CD14-positive monocyte (primary cell): ENCODE measurements around the gene NPM3. TPM values are rescaled to one million over a fixed set of nuclear protein-coding genes. Genes with fewer than 3 reads are reported as not detected.

Experiments
- DNase-seq, 3 donors: peaks; one replicate each; pipeline ENCODE4 v3.0.0-alpha.2; 2011 to 2022
- H2AFZ ChIP-seq: 2 replicates; pipeline ENCODE4 v1.6.0; 2012; ENCODE audit warnings: mild to moderate bottlenecking, low read depth, low read length, inconsistent platforms; ENCODE audit not compliant: insufficient read depth, poor library complexity, severe bottlenecking
- H3K27ac ChIP-seq, 2 donors: 1 replicate in 1 of 2; 2 replicates in 1 of 2; pipeline ENCODE4 v1.5.1; 2012 to 2013; ENCODE audit warnings: low read length in 2 of 2, control low read depth in 1 of 2, inconsistent platforms in 1 of 2, low read depth in 1 of 2, mild to moderate bottlenecking in 1 of 2
- H3K27me3 ChIP-seq, 2 donors: one replicate each; pipeline versions ENCODE4 v1.6.0 to v1.6.1; 2011 to 2013; ENCODE audit warnings: low read length in 2 of 2; ENCODE audit not compliant: control insufficient read depth in 2 of 2, insufficient read depth in 2 of 2
- H3K36me3 ChIP-seq, 2 donors: replicated peaks in 1 of 2; 1 replicate in 1 of 2; 2 replicates in 1 of 2; pipeline versions ENCODE4 v1.5.1 to v1.6.1; 2012 to 2013; ENCODE audit warnings: low read length in 2 of 2, control low read depth in 1 of 2, inconsistent platforms in 1 of 2, mild to moderate bottlenecking in 1 of 2; ENCODE audit not compliant: insufficient read depth in 2 of 2, control insufficient read depth in 1 of 2
- H3K4me1 ChIP-seq, 2 donors: 1 replicate in 1 of 2; 2 replicates in 1 of 2; pipeline versions ENCODE4 v1.5.1 to v1.6.1; 2012 to 2013; ENCODE audit warnings: low read length in 2 of 2, control low read depth in 1 of 2, inconsistent platforms in 1 of 2, mild to moderate bottlenecking in 1 of 2, moderate library complexity in 1 of 2; ENCODE audit not compliant: insufficient read depth in 2 of 2, control insufficient read depth in 1 of 2
- H3K4me2 ChIP-seq: replicated peaks from 2 replicates; pipeline ENCODE3; 2012; ENCODE audit warnings: low read length, moderate library complexity, mild to moderate bottlenecking; ENCODE audit not compliant: poor library complexity, severe bottlenecking; ENCODE audit errors: extremely low read depth
- H3K4me3 ChIP-seq, 3 experiments: fragments of 200-600 bp in 1 of 3; sonication (generic) in 1 of 3; replicated peaks in 1 of 3; 1 replicate in 2 of 3; 2 replicates in 1 of 3; pipeline ENCODE4 v1.5.1; 2011 to 2013; ENCODE audit warnings: low read length in 3 of 3, mild to moderate bottlenecking in 3 of 3, control low read depth in 2 of 3, low read depth in 2 of 3, inconsistent platforms in 1 of 3, moderate library complexity in 1 of 3
- H3K79me2 ChIP-seq: 2 replicates; pipeline ENCODE4 v1.6.0; 2012; ENCODE audit warnings: mild to moderate bottlenecking, control low read depth, inconsistent platforms, low read length, moderate library complexity; ENCODE audit not compliant: insufficient read depth
- H3K9ac ChIP-seq: 2 replicates; pipeline ENCODE4 v1.6.0; 2017; ENCODE audit warnings: low read length, mild to moderate bottlenecking; ENCODE audit not compliant: insufficient read depth, poor library complexity, severe bottlenecking
- H3K9me3 ChIP-seq, 2 donors: replicated peaks in 1 of 2; 1 replicate in 1 of 2; 2 replicates in 1 of 2; pipeline versions ENCODE4 v1.5.1 to v1.6.1; 2012 to 2013; ENCODE audit warnings: low read length in 2 of 2, control low read depth in 1 of 2; ENCODE audit not compliant: control insufficient read depth in 1 of 2, insufficient read depth in 1 of 2
- H4K20me1 ChIP-seq: 2 replicates; pipeline ENCODE4 v1.6.0; 2012; ENCODE audit warnings: mild to moderate bottlenecking, low read length, control low read depth, moderate library complexity; ENCODE audit not compliant: insufficient read depth
- H3K27ac Mint-ChIP-seq, 7 donors: one replicate each; pipeline ENCODE4 v1.8.0; 2020; ENCODE audit warnings: mild to moderate bottlenecking in 7 of 7, mixed read lengths in 7 of 7, moderate library complexity in 6 of 7, inconsistent platforms in 2 of 7
- H3K27me3 Mint-ChIP-seq, 3 donors: one replicate each; pipeline ENCODE4 v1.8.0; 2021 to 2022; ENCODE audit warnings: low read depth in 3 of 3, mild to moderate bottlenecking in 3 of 3, mixed read lengths in 3 of 3, moderate library complexity in 3 of 3, inconsistent platforms in 1 of 3
- H3K36me3 Mint-ChIP-seq, 2 donors: one replicate each; pipeline ENCODE4 v1.8.0; 2020; ENCODE audit warnings: mixed read lengths in 2 of 2, inconsistent platforms in 1 of 2, mild to moderate bottlenecking in 1 of 2
- H3K4me1 Mint-ChIP-seq: one replicate; pipeline ENCODE4 v1.8.0; 2020; ENCODE audit warnings: mild to moderate bottlenecking, mixed read lengths
- H3K4me3 Mint-ChIP-seq, 2 donors: one replicate each; pipeline ENCODE4 v1.8.0; 2020; ENCODE audit warnings: mild to moderate bottlenecking in 2 of 2, mixed read lengths in 2 of 2, moderate library complexity in 1 of 2
- H3K9me3 Mint-ChIP-seq, 7 donors: one replicate each; pipeline ENCODE4 v1.8.0; 2020 to 2022; ENCODE audit warnings: mixed read lengths in 7 of 7, mild to moderate bottlenecking in 6 of 7, moderate library complexity in 6 of 7, inconsistent platforms in 2 of 7
- CTCF ChIP-seq: fragments of 200-600 bp; IDR thresholded peaks from one replicate; pipeline ENCODE4 v1.8.0; 2022; ENCODE audit warnings: antibody characterized with exemption, mild to moderate bottlenecking
- WGBS: methylation state at CpG from one replicate; pipeline ENCODE4 v1.1.5; 2013; ENCODE audit warnings: missing lambda C conversion rate; ENCODE audit not compliant: insufficient coverage; 5-methylcytosine and 5-hydroxymethylcytosine counted together
- intact Hi-C, 2 donors: fragments of 100-400 bp; cut with micrococcal nuclease; formaldehyde crosslinking; loops; one replicate each; pipeline versions ENCODE4 v1.15.0 to v1.15.1; 2023
- polyA plus RNA-seq, 3 donors: library from polyadenylated mRNA; depleted of rRNA in 1 of 3; unstranded in 2 of 3; stranded (reverse) in 1 of 3; fragments of 300-500 nt in 2 of 3; fragments of >200 nt in 1 of 3; fragmentation: Illumina TruSeq in 2 of 3; gene quantifications; 1 replicate in 2 of 3; 2 replicates in 1 of 3; pipeline ENCODE4 v1.2.3, GENCODE V29; 2012 to 2021

Gene NPM3
- polyA plus RNA-seq, 3 donors = 1.2 to 8.1 (median 3.8) TPM

- peaks cover 30 to 38% (median 32%) of the 10 kb centered on the region in 3 donors for H3K27me3 Mint-ChIP-seq
- Histone ChIP-seq H3K79me2 (no peaks in the 10 kb centered on the region), H2AFZ (no peak overlapping the region), H3K9me3 (no peaks in the 10 kb centered on the region), H3K4me3 (no peak overlapping the region), H4K20me1 (no peaks in the 10 kb centered on the region), H3K27ac (no peak overlapping the region), H3K4me2 (no peak overlapping the region), H3K36me3 (no peaks in the 10 kb centered on the region), H3K4me1 (no peaks in the 10 kb centered on the region), H3K27me3 (peaks cover 0 to 7% of the 10 kb centered on the region in 2 donors), H3K9ac (no peak overlapping the region)
- WGBS = 100% methylated on average over 1 of the region's 2 CpGs
- H3K27ac Mint-ChIP-seq = no peak overlapping the region
- no peaks in the 10 kb centered on the region for H3K36me3 Mint-ChIP-seq
- H3K4me3 Mint-ChIP-seq = no peak overlapping the region
- no peak for TF ChIP-seq CTCF
- no peak for DNase-seq
- intact Hi-C loops = no loop called here
- H3K9me3 Mint-ChIP-seq = no peaks in the 10 kb centered on the region
- no peaks in the 10 kb centered on the region for H3K4me1 Mint-ChIP-seq
These were observed 41.3 kb downstream of the NPM3 start for GRCh38 chr10:101741938-101742337.

DNA sequence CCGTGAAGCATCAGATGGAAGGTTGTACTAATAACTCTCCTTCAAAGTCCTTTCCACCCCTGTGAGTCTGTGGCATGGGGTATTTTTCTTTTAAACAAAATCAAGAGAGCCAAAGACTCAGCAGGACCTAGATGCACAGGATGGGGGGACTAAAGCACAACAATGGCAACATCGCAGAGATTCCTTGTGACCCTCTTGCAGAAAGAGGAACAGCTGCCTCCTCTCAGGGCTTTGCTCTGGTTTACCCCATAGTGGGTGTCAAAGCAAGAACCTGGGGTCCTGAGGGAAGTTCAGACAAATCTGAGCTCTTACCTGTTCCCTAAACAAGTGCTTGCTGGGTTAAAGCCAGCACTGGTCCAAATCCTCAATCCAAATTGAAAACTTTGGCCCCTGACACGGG is 46.6 kb downstream of the NPM3 start:
- Histone ChIP-seq H3K4me1 (no peaks in the 10 kb centered on the region), H3K9me3 (no peaks in the 10 kb centered on the region), H3K4me3 (no peak overlapping the region), H3K36me3 (no peaks in the 10 kb centered on the region), H4K20me1 (no peaks in the 10 kb centered on the region), H3K9ac (no peak overlapping the region), H3K4me2 (no peak overlapping the region), H3K79me2 (no peaks in the 10 kb centered on the region), H3K27ac (no peak overlapping the region), H3K27me3 (peaks cover 2 to 12% of the 10 kb centered on the region in 2 donors), H2AFZ (no peak overlapping the region)
- WGBS = 50% methylated on average over 1 of the region's 3 CpGs
- H3K4me1 Mint-ChIP-seq = no peaks in the 10 kb centered on the region
- TF ChIP-seq CTCF = no peak
- no peaks in the 10 kb centered on the region for H3K36me3 Mint-ChIP-seq
- H3K27ac Mint-ChIP-seq = no peak overlapping the region
- no peak overlapping the region for H3K4me3 Mint-ChIP-seq
- no peak for DNase-seq
- intact Hi-C loops = no loop called here
- H3K27me3 Mint-ChIP-seq = peaks cover 20 to 32% (median 24%) of the 10 kb centered on the region in 3 donors
- no peaks in the 10 kb centered on the region for H3K9me3 Mint-ChIP-seq
